ENCODE results near the gene GNA15. TPM values are rescaled to one million over a fixed set of nuclear protein-coding genes. Genes with fewer than 3 reads are reported as not detected.

GNA15 gene
- polyA plus RNA-seq, 3 donors, result 38.7 to 45.0 (median 41.3) TPM

- no peak for TF ChIP-seq CTCF (IDR thresholded peaks at IDR 0.05)
- Histone ChIP-seq H3K9me3 (replicated peaks in 1 of 2; ENCODE audit: control insufficient read depth in 1 of 2, insufficient read depth in 1 of 2, low read length in 2 of 2) (no peaks in the 10 kb centered on the region), H3K4me3 (replicated peaks in 1 of 3; ENCODE audit: low read depth in 2 of 3, low read length in 3 of 3) (no peak overlapping the region), H3K9ac (ENCODE audit: insufficient read depth, low read length, poor library complexity, severe bottlenecking) (no peak overlapping the region), H3K36me3 (replicated peaks in 1 of 2; ENCODE audit: control insufficient read depth in 1 of 2, insufficient read depth in 2 of 2, low read length in 2 of 2) (peaks cover 25 to 39% of the 10 kb centered on the region in 2 donors), H3K27me3 (ENCODE audit: control insufficient read depth in 2 of 2, insufficient read depth in 2 of 2, low read length in 2 of 2) (no peaks in the 10 kb centered on the region), H3K79me2 (ENCODE audit: insufficient read depth, low read length) (peaks cover 44% of the 10 kb centered on the region), H2AFZ (ENCODE audit: insufficient read depth, low read depth, low read length, poor library complexity, severe bottlenecking) (no peak overlapping the region), H4K20me1 (ENCODE audit: insufficient read depth, low read length) (peaks cover 32% of the 10 kb centered on the region), H3K4me2 (replicated peaks; ENCODE audit: extremely low read depth, low read length, poor library complexity, severe bottlenecking) (no peak overlapping the region), H3K4me1 (ENCODE audit: control insufficient read depth in 1 of 2, insufficient read depth in 2 of 2, low read length in 2 of 2) (peaks cover 27 to 28% of the 10 kb centered on the region in 2 donors), H3K27ac (ENCODE audit: low read depth in 1 of 2, low read length in 2 of 2) (peak overlapping the region in 1 of 2 donors; percentile 8)
- Mint-ChIP-seq H3K4me3 (peak overlapping the region in 1 of 2 donors; percentile 21), H3K36me3 (peaks cover 29 to 58% of the 10 kb centered on the region in 2 donors), H3K27ac (peak overlapping the region in 4 of 7 donors; percentile 36 to 81 (median 62)), H3K4me1 (peaks cover 30% of the 10 kb centered on the region), H3K27me3 (ENCODE audit: low read depth in 3 of 3) (peaks cover 0 to 2% (median 0%) of the 10 kb centered on the region in 3 donors), H3K9me3 (no peaks in the 10 kb centered on the region)
- intact Hi-C loops (cut with micrococcal nuclease), result no loop called here
- WGBS (ENCODE audit: insufficient coverage), result 49% methylated on average over 37 of the region's 40 CpGs
- DNase-seq, result peak in 1 of 3 donors; percentile 81
These were observed 57.6 kb downstream of the GNA15 start for GRCh38 chr19:3193256-3194105.

- no peak for DNase-seq
- peaks cover 0 to 2% (median 0%) of the 10 kb centered on the region in 3 donors for H3K27me3 Mint-ChIP-seq (ENCODE audit: low read depth in 3 of 3)
- Histone ChIP-seq H4K20me1 (ENCODE audit: insufficient read depth, low read length) (peaks cover 28% of the 10 kb centered on the region), H3K79me2 (ENCODE audit: insufficient read depth, low read length) (peaks cover 35% of the 10 kb centered on the region), H3K4me1 (ENCODE audit: control insufficient read depth in 1 of 2, insufficient read depth in 2 of 2, low read length in 2 of 2) (peaks cover 18 to 19% of the 10 kb centered on the region in 2 donors), H3K27me3 (ENCODE audit: control insufficient read depth in 2 of 2, insufficient read depth in 2 of 2, low read length in 2 of 2) (no peaks in the 10 kb centered on the region), H3K9me3 (replicated peaks in 1 of 2; ENCODE audit: control insufficient read depth in 1 of 2, insufficient read depth in 1 of 2, low read length in 2 of 2) (no peaks in the 10 kb centered on the region), H3K36me3 (replicated peaks in 1 of 2; ENCODE audit: control insufficient read depth in 1 of 2, insufficient read depth in 2 of 2, low read length in 2 of 2) (peaks cover 34 to 48% of the 10 kb centered on the region in 2 donors), H2AFZ (ENCODE audit: insufficient read depth, low read depth, low read length, poor library complexity, severe bottlenecking) (no peak overlapping the region), H3K4me2 (replicated peaks; ENCODE audit: extremely low read depth, low read length, poor library complexity, severe bottlenecking) (no peak overlapping the region), H3K27ac (ENCODE audit: low read depth in 1 of 2, low read length in 2 of 2) (peak overlapping the region in 1 of 2 donors; percentile 8), H3K9ac (ENCODE audit: insufficient read depth, low read length, poor library complexity, severe bottlenecking) (no peak overlapping the region), H3K4me3 (replicated peaks in 1 of 3; ENCODE audit: low read depth in 2 of 3, low read length in 3 of 3) (no peak overlapping the region)
- no peaks in the 10 kb centered on the region for H3K9me3 Mint-ChIP-seq
- H3K27ac Mint-ChIP-seq, result peak overlapping the region in 3 of 7 donors; percentile 1 to 81 (median 58)
- H3K4me1 Mint-ChIP-seq, result peaks cover 21% of the 10 kb centered on the region
- no peak for TF ChIP-seq CTCF (IDR thresholded peaks at IDR 0.05)
- 81% methylated on average over 12 of the region's 17 CpGs for WGBS (ENCODE audit: insufficient coverage)
- intact Hi-C loops (cut with micrococcal nuclease), result no loop called here
- peaks cover 31 to 60% of the 10 kb centered on the region in 2 donors for H3K36me3 Mint-ChIP-seq
- no peak overlapping the region for H3K4me3 Mint-ChIP-seq
These were observed 58.6 kb downstream of the GNA15 start for GRCh38 chr19:3194106-3195087.
